ENCODE results near the gene PPP4R1. TPM values are rescaled to one million over a fixed set of nuclear protein-coding genes. Genes with fewer than 3 reads are reported as not detected.

The PPP4R1 gene
- total RNA-seq, 1 donor from 2014 or later: 108 TPM

DNA sequence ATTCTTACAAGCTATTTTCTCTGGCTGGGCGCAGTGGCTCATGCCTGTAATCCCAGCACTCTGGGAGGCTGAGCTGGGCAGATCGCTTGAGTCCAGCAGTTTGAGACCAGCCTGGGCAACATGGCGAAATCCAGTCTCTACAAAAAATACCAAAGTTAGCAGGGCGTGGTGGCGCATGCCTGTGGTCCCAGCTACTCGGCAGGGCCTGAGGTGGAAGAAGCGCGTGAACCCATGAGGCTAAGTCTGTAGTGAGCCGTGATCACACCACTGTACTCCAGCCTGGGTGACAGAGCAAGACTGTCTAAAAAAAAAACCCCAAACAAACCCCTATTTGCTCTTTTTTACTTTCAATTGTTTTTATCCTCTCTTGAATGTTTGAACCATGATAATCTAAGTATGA, 37.0 kb downstream of the PPP4R1 start:
- H3K27me3 Mint-ChIP-seq (ENCODE audit: low read depth): no peaks in the 10 kb centered on the region
- H3K4me3 Mint-ChIP-seq (ENCODE audit: unreplicated experiment): no peak overlapping the region
- peaks cover 14% of the 10 kb centered on the region for H3K4me1 Mint-ChIP-seq (ENCODE audit: low read depth)
- peaks cover 9% of the 10 kb centered on the region for H3K9me3 Mint-ChIP-seq (ENCODE audit: low read depth)
- DNase-seq (ENCODE audit: low spot score): no peak
- peaks cover 22% of the 10 kb centered on the region for H3K36me3 Mint-ChIP-seq (ENCODE audit: low read depth)
- TF ChIP-seq, protein P1, sequence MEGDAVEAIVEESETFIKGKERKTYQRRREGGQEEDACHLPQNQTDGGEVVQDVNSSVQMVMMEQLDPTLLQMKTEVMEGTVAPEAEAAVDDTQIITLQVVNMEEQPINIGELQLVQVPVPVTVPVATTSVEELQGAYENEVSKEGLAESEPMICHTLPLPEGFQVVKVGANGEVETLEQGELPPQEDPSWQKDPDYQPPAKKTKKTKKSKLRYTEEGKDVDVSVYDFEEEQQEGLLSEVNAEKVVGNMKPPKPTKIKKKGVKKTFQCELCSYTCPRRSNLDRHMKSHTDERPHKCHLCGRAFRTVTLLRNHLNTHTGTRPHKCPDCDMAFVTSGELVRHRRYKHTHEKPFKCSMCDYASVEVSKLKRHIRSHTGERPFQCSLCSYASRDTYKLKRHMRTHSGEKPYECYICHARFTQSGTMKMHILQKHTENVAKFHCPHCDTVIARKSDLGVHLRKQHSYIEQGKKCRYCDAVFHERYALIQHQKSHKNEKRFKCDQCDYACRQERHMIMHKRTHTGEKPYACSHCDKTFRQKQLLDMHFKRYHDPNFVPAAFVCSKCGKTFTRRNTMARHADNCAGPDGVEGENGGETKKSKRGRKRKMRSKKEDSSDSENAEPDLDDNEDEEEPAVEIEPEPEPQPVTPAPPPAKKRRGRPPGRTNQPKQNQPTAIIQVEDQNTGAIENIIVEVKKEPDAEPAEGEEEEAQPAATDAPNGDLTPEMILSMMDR (IDR thresholded peaks at IDR 0.05): no peak
- H3K27ac Mint-ChIP-seq (ENCODE audit: unreplicated experiment): no peak overlapping the region

DNA sequence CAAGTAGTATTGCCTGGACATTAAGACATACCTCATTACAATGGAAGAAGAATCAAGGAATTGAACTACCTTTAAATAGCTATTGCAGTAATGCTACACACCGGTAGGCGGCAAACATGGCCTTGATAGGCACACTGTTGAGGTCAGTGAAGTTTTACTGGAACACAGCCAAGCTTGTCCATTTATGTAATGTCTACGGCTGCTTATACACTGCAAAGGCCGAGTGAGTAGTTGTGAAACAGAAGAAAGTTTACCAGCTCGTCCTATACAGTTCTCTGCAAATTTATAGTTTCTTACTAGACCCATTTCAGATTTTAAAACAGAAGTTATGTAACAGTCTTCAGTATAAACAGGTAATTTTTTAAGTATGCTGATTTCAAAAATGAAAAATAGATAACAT, 38.8 kb downstream of the PPP4R1 start:
- H3K27ac Mint-ChIP-seq (ENCODE audit: unreplicated experiment): peak overlapping the region; percentile 57
- no peak for DNase-seq (ENCODE audit: low spot score)
- peaks cover 14% of the 10 kb centered on the region for H3K36me3 Mint-ChIP-seq (ENCODE audit: low read depth)
- TF ChIP-seq, protein P1 (IDR thresholded peaks at IDR 0.05): peak; percentile 94
- peaks cover 9% of the 10 kb centered on the region for H3K4me1 Mint-ChIP-seq (ENCODE audit: low read depth)
- H3K9me3 Mint-ChIP-seq (ENCODE audit: low read depth): no peaks in the 10 kb centered on the region
- H3K4me3 Mint-ChIP-seq (ENCODE audit: unreplicated experiment): no peak overlapping the region
- H3K27me3 Mint-ChIP-seq (ENCODE audit: low read depth): no peaks in the 10 kb centered on the region

DNA sequence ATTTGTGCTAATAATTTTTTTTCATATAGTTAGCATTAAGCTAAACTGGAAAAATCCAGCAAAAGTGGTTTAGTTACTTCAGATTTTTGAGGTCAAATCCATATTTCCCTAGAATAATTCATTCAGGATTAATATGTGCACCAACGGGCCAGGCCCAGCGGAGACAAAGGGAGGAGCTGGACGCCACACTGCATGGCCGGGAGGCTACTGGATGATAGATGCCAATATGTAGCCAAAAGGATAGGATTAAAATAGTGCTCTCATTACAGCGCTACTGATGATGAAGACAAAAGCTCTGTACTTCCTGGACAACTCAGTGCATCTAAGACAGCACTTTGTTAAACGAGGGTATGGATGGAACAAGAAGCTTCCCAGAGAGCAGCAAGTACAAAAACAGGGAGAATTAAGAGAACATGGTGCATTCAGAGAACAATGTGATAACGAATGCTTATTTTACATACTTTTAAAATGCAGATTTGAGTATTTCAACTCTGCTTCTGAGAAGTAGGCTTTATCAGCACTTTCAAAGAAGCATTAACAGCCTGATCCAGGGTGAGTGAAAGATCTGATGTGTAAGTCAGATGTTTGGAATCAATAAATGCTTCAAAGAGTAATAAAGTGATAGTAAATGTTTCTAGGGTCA, 39.8 kb downstream of the PPP4R1 start:
- Mint-ChIP-seq H3K36me3 (ENCODE audit: low read depth) (peaks cover 20% of the 10 kb centered on the region), H3K4me1 (ENCODE audit: low read depth) (peaks cover 9% of the 10 kb centered on the region), H3K4me3 (ENCODE audit: unreplicated experiment) (no peak overlapping the region), H3K9me3 (ENCODE audit: low read depth) (no peaks in the 10 kb centered on the region), H3K27ac (ENCODE audit: unreplicated experiment) (no peak overlapping the region), H3K27me3 (ENCODE audit: low read depth) (no peaks in the 10 kb centered on the region)
- TF ChIP-seq, protein P1 (IDR thresholded peaks at IDR 0.05): no peak
- DNase-seq (ENCODE audit: low spot score): no peak

DNA sequence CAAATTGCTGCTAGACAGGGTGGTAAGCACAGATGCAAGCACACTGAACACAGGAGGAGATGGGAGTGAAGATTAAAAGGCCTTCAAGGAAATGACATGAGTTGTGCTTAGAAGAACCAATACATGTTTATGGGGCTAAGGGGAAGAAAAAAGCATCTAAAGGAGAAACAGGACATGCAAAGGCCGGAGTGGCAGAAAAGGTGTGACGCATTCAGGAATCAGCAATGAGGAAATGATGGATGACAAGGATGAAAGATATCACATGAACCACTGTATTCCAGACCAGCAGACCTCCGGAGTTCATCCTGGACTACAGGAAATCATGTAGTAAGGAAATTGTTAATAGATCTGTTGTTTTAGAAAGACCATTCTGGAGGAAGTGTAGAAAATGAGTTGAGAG, 42.8 kb downstream of the PPP4R1 start:
- DNase-seq (ENCODE audit: low spot score): no peak
- peaks cover 28% of the 10 kb centered on the region for H3K36me3 Mint-ChIP-seq (ENCODE audit: low read depth)
- H3K4me1 Mint-ChIP-seq (ENCODE audit: low read depth): peaks cover 9% of the 10 kb centered on the region
- TF ChIP-seq, protein P1 (IDR thresholded peaks at IDR 0.05): no peak
- no peak overlapping the region for H3K27ac Mint-ChIP-seq (ENCODE audit: unreplicated experiment)
- no peak overlapping the region for H3K4me3 Mint-ChIP-seq (ENCODE audit: unreplicated experiment)
- no peaks in the 10 kb centered on the region for H3K9me3 Mint-ChIP-seq (ENCODE audit: low read depth)
- no peaks in the 10 kb centered on the region for H3K27me3 Mint-ChIP-seq (ENCODE audit: low read depth)

DNA sequence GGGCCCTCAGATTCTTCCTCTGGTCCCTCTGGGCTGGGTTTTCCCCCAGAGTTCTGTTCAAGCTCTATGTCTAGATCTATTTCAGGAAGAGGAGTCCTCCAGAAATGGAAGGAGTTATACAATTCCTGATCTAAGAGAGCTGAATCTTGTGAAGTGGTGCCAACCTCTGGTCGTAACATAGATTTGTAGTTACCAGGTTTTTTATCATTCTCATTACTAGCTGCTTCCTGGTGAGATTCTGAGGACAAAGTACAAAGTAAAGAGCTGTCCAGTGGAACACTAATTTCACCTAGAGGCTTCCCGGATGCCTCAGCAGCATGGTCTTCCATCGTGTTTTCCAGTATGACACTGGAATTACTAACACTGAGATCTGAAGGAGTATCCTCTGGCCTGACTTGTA, 44.1 kb downstream of the PPP4R1 start:
- no peaks in the 10 kb centered on the region for H3K9me3 Mint-ChIP-seq (ENCODE audit: low read depth)
- H3K27me3 Mint-ChIP-seq (ENCODE audit: low read depth): no peaks in the 10 kb centered on the region
- no peak overlapping the region for H3K4me3 Mint-ChIP-seq (ENCODE audit: unreplicated experiment)
- H3K4me1 Mint-ChIP-seq (ENCODE audit: low read depth): peaks cover 3% of the 10 kb centered on the region
- TF ChIP-seq, protein P1 (IDR thresholded peaks at IDR 0.05): no peak
- no peak for DNase-seq (ENCODE audit: low spot score)
- peaks cover 29% of the 10 kb centered on the region for H3K36me3 Mint-ChIP-seq (ENCODE audit: low read depth)
- H3K27ac Mint-ChIP-seq (ENCODE audit: unreplicated experiment): no peak overlapping the region

All from chondrocyte (in vitro differentiated cells).